ENCODE results near the gene CFAP46.

Gene CFAP46

DNA sequence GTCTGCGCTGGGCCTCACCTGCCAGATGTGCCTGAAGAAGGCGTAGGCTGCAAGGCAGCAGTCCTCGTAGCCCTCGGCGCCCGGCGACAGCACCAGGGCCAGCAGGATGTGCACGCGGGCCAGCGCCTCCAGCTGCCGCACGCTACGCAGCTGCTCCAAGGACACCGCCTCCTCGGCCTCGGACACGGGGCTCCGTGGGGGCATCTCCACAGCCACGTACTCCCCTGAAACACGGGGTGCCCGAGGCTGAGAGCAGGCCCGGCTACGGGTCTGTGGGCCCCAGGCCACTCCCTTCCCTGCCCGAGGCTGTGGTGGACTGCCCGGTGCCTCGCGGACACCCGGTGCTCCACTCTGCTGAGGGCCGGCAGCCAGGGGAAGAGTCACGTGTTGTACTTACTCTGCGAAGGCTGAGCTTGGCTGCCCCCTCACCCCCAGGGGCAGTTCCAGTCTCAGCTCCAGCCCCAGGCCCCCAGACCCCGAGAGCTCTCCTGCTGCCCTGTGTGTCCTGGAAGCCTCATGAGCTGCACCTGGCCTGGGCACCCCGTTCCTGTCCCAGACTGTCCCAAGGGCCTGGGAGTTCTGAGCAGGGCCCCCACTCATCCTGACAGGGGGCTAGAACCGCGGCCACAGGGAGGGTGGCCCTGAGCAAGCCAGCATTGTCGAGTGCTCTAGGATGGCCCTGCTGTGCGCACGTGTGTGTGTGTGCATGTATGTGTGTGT is 62.8 kb downstream of the CFAP46 start:
- Mint-ChIP-seq H3K27me3 (peaks cover 32% of the 10 kb centered on the region), H3K4me3 (no peak overlapping the region), H3K9me3 (no peaks in the 10 kb centered on the region), H3K36me3 (ENCODE audit: low read depth) (no peaks in the 10 kb centered on the region), H3K4me1 (ENCODE audit: low read depth) (peaks cover 3% of the 10 kb centered on the region), H3K27ac (no peak overlapping the region)
- DNase-seq, result no peak

DNA sequence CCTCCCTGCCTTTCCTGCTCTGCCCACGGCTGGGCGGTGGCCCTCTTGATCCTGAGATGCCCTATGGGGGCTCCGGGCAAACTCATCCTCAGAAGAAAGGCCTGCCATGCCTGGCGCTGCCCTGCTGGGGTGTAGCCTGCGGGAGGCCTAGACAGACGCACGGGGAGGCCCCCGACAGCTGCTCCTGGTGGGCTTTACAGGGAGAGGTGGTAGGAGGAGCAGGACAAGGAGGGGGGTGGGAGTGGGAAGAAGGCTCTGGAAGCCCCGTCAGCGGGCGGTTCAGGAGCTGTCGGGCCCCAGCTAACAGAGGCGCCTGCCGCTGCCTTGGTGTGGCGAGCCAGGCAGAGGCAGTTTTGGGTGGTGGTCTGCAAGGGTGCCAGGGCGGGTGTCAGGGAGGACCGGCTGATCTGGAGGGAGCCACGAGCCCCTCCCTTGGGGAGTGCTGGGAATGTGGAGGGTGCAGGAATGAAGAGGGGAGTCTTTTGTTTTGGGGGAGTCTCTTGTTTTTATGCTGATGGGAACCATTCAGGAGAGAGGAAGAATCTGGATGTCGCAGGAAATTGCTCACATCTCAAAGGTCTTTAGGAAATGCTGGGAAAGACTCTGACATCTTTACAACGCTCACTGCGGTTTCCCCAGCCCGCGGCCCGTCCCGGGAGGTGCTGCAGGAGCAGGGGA is 63.5 kb downstream of the CFAP46 start:
- Mint-ChIP-seq H3K27me3 (peaks cover 32% of the 10 kb centered on the region), H3K36me3 (ENCODE audit: low read depth) (no peaks in the 10 kb centered on the region), H3K9me3 (no peaks in the 10 kb centered on the region), H3K4me1 (ENCODE audit: low read depth) (peaks cover 3% of the 10 kb centered on the region), H3K4me3 (no peak overlapping the region), H3K27ac (no peak overlapping the region)
- DNase-seq, result no peak

DNA sequence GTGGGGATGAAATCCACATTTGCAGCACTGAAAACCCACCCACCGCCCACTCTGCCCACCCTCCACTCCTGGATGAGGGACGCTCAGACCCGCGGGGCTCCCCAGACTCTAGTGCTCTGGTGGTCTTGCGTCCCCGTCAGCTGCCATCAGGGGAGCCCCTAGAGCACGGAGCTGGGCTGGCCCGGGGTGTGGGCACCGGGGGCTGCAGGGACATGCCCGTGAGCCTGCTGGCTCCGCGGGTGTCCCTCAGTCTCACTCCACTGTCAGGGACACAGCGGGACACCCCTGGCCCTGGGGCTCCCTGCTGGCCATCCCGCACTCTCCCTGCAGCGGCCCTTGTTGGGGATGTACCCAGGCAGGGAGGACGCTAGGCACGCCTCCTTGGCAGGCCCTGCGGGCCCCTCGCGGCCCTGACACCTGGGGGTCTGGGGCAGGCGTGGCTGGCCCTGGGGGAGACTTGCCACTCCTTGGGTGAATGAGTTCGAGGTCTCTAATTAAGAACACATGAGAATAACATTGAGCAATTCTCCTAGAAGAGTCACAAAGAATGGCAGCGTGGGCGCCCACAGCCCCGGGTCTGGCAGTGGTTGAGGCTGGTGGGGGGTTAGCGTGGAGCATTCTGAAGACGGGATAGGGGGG is 64.2 kb downstream of the CFAP46 start:
- DNase-seq, result no peak
- Mint-ChIP-seq H3K4me1 (ENCODE audit: low read depth) (peaks cover 3% of the 10 kb centered on the region), H3K27ac (no peak overlapping the region), H3K36me3 (ENCODE audit: low read depth) (no peaks in the 10 kb centered on the region), H3K4me3 (no peak overlapping the region), H3K27me3 (peaks cover 34% of the 10 kb centered on the region), H3K9me3 (no peaks in the 10 kb centered on the region)

DNA sequence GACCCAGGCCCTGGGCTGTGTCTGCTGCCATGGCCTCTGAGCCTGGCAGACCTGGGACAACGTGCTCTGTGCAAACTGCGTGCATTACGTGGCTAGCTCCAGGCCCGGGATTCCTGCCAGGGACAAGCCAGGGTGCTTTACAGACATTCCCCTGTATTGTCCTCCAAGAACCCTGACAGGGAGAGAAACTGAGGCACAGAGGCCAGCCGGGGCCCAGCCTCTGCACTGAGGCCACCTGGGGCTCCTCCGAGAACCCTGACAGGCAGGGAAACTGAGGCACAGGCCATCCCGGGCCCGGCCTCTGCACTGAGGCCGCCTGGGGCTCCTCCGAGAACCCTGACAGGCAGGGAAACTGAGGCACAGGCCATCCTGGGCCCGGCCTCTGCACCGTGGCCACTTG is 64.9 kb downstream of the CFAP46 start:
- Mint-ChIP-seq H3K4me3 (no peak overlapping the region), H3K9me3 (no peaks in the 10 kb centered on the region), H3K36me3 (ENCODE audit: low read depth) (no peaks in the 10 kb centered on the region), H3K4me1 (ENCODE audit: low read depth) (peaks cover 3% of the 10 kb centered on the region), H3K27ac (no peak overlapping the region), H3K27me3 (peaks cover 40% of the 10 kb centered on the region)
- DNase-seq, result no peak

DNA sequence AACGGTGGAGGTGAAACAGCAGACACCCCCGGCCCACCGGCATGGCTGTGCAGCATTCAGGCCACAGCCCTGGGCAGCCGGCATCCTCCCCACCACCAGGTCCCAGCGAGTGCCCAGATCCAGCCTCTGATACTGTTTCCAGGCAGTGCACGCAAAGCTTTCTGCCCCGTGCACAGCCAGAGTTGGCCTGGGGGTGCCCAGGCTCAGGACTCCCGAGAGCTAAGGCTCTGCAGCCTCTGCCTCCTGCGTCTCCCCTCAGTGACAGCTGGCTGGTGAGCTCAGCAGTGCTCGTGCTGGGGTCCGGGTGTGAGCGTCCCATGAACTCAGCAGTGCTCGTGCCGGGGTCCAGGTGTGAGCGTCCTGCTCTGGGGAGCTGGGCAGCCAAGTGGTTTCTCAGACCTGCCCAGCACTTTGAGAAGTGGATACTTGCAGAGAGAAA is 65.4 kb downstream of the CFAP46 start:
- peak; percentile 11 for DNase-seq
- no peaks in the 10 kb centered on the region for H3K36me3 Mint-ChIP-seq (ENCODE audit: low read depth)
- H3K27ac Mint-ChIP-seq, result no peak overlapping the region
- H3K27me3 Mint-ChIP-seq, result peaks cover 41% of the 10 kb centered on the region
- no peaks in the 10 kb centered on the region for H3K9me3 Mint-ChIP-seq
- no peak overlapping the region for H3K4me3 Mint-ChIP-seq
- peaks cover 3% of the 10 kb centered on the region for H3K4me1 Mint-ChIP-seq (ENCODE audit: low read depth)

DNA sequence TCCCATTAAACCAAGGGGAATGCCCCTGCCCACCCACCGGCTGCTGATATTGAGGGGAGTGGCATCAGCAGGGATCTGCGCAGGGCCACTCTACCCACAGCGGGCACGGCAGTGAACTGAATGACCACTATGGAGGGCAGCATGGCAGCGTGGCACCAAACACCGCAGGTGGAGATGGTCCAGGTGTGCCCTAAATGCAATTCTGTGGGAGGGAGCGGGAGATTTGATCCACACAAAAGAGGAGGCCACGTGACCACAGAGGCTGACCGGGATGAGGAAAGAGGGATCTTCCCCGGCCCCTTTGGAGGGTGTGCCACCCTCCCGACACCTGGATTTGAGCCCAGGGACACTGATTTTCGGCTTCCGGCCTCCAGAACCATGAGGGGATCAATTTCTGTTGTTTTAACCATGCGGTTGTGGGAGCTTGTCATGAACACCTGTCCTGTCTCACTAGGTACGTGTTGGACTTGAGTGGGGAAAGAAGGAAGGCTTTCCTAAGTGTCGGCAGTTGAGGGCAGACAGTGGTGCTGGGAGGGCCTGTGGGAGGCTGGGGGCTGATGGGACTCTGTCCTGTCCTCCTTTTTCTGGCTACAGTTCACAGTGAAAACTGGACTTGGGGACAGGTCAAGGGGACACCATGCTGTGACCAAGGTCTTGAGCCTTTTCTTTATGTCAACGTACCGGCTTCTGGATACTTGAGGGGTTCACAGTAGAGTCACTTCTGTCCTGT is 66.1 kb downstream of the CFAP46 start:
- peak; percentile 16 for DNase-seq
- no peaks in the 10 kb centered on the region for H3K9me3 Mint-ChIP-seq
- no peak overlapping the region for H3K27ac Mint-ChIP-seq
- no peaks in the 10 kb centered on the region for H3K36me3 Mint-ChIP-seq (ENCODE audit: low read depth)
- peaks cover 41% of the 10 kb centered on the region for H3K27me3 Mint-ChIP-seq
- no peak overlapping the region for H3K4me3 Mint-ChIP-seq
- peaks cover 3% of the 10 kb centered on the region for H3K4me1 Mint-ChIP-seq (ENCODE audit: low read depth)

DNA sequence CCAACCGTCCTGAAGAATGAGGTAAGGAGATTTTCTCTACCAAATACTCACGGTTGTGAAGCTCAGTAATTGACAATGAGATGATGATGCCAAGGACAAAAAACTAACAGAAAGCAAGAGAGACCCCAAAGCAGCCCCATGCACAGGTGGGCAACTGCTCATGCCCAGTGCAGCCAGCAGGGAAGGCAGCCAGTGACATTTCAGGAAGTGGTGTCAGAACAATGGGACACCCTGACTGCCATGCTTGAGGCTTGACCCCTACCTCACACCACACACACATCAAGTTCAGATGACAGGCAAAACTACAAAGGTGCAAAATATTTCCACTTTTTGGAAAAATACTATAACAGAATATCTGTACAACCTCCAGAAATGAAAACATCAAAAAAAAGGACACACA is 66.9 kb downstream of the CFAP46 start:
- Mint-ChIP-seq H3K4me1 (ENCODE audit: low read depth) (peaks cover 3% of the 10 kb centered on the region), H3K27ac (no peak overlapping the region), H3K9me3 (no peaks in the 10 kb centered on the region), H3K27me3 (peaks cover 42% of the 10 kb centered on the region), H3K36me3 (ENCODE audit: low read depth) (no peaks in the 10 kb centered on the region), H3K4me3 (no peak overlapping the region)
- DNase-seq, result no peak

DNA sequence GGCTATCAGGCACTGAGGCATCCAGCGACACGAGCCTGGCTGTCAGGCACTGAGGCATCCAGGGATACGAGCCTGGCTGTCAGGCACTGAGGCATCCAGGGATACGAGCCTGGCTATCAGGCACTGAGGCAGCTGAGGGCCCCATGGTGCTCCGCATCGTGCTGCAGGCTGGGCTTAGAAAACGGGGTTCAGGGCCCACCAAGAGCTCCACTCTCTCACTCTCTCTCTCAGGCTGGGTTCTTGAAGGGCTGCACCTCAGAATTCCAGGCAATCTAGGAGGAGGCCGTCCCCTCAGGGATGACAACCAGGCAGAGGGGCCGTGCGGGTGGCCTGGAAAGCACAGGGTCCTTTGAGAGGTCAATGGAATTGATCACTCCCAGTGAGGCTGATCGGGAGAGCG is 69.0 kb downstream of the CFAP46 start:
- Mint-ChIP-seq H3K27me3 (peaks cover 39% of the 10 kb centered on the region), H3K36me3 (ENCODE audit: low read depth) (no peaks in the 10 kb centered on the region), H3K9me3 (no peaks in the 10 kb centered on the region), H3K4me3 (no peak overlapping the region), H3K27ac (no peak overlapping the region), H3K4me1 (ENCODE audit: low read depth) (no peaks in the 10 kb centered on the region)
- DNase-seq, result no peak

DNA sequence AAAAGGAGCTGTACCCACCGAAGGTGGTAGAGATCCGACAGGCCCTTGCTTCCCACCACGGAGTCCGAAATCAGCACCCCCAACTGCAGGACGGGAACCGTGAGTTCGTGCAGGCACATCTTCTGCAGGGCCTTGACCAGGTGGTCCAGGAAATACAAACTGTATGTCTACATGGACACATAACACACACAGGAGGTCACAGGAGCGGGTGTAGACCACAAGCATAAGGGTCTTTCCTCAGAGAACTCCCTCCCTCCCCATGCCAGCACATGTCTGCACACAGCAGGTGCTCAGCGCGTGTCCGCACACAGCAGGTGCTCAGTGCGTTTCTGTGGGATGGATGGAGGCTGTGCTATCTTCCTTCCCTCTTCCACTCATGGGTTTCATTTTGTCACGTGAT is 69.7 kb downstream of the CFAP46 start:
- Mint-ChIP-seq H3K27ac (no peak overlapping the region), H3K9me3 (no peaks in the 10 kb centered on the region), H3K4me3 (no peak overlapping the region), H3K27me3 (peaks cover 36% of the 10 kb centered on the region), H3K4me1 (ENCODE audit: low read depth) (no peaks in the 10 kb centered on the region), H3K36me3 (ENCODE audit: low read depth) (no peaks in the 10 kb centered on the region)
- DNase-seq, result peak; percentile 15

DNA sequence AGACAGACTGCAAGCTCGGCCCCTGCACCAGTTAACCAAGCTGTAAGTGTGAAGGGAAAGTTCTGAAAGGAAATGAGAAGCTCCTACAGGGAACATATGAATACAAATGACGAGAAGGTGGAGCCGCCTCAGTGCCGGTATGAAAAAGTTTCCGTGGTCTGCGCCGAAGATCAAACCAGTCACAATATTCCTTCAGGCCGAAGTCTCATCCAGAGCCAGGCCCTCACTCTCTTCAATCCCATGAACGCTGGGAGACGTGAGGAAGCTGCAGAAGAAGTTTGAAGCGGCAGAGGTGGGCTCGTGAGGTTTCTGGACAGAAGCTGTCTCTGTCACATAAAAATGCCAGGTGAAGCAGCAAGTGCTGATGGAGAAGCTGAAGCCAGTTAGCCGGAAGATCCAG is 71.9 kb downstream of the CFAP46 start:
- H3K27me3 Mint-ChIP-seq, result peaks cover 28% of the 10 kb centered on the region
- H3K4me3 Mint-ChIP-seq, result no peak overlapping the region
- H3K36me3 Mint-ChIP-seq (ENCODE audit: low read depth), result no peaks in the 10 kb centered on the region
- no peaks in the 10 kb centered on the region for H3K4me1 Mint-ChIP-seq (ENCODE audit: low read depth)
- no peaks in the 10 kb centered on the region for H3K9me3 Mint-ChIP-seq
- DNase-seq, result no peak
- no peak overlapping the region for H3K27ac Mint-ChIP-seq

DNA sequence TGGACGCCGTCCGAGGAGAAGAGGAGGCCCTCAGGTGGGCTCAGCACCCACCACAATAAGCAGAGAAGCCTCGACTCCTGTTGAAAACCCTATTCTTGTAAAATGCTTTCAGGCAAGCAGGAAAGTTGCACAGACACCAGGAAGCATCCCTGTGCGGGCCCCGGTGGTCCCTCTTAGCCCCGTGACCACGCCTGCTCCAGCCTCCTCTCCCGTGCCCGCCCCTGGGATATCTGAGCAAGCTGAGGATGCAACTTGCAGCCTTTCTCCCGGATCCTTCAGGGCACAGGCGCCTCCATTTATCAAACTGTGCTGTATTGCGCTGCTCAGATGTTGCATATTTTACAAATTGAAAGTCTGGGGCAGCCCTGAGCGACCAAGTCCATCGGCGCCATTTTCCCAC is 72.7 kb downstream of the CFAP46 start:
- H3K9me3 Mint-ChIP-seq, result no peaks in the 10 kb centered on the region
- no peak for DNase-seq
- no peaks in the 10 kb centered on the region for H3K36me3 Mint-ChIP-seq (ENCODE audit: low read depth)
- no peak overlapping the region for H3K27ac Mint-ChIP-seq
- H3K27me3 Mint-ChIP-seq, result peaks cover 29% of the 10 kb centered on the region
- H3K4me1 Mint-ChIP-seq (ENCODE audit: low read depth), result peaks cover 2% of the 10 kb centered on the region
- no peak overlapping the region for H3K4me3 Mint-ChIP-seq

DNA sequence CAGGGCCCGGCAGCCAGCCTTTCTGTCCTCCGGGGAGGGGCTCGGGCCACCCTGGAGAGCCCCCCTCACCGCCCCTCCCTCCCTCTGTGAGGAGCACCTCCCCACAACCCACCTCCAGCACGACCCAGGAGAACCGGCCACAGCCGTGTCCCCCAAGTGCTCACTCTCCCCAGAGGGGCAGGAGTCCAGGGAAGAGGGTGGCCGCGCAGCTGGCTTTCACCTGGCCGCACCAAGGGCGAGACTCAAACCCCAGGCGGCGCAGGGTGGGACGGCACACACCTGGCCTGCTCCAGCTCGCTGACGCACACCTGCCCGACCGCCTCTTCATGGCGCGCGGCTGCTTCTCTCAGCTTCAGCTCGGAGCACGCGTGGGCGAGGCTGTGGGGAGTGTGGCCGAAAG is 73.4 kb downstream of the CFAP46 start:
- Mint-ChIP-seq H3K36me3 (ENCODE audit: low read depth) (no peaks in the 10 kb centered on the region), H3K27me3 (peaks cover 32% of the 10 kb centered on the region), H3K27ac (no peak overlapping the region)

DNA sequence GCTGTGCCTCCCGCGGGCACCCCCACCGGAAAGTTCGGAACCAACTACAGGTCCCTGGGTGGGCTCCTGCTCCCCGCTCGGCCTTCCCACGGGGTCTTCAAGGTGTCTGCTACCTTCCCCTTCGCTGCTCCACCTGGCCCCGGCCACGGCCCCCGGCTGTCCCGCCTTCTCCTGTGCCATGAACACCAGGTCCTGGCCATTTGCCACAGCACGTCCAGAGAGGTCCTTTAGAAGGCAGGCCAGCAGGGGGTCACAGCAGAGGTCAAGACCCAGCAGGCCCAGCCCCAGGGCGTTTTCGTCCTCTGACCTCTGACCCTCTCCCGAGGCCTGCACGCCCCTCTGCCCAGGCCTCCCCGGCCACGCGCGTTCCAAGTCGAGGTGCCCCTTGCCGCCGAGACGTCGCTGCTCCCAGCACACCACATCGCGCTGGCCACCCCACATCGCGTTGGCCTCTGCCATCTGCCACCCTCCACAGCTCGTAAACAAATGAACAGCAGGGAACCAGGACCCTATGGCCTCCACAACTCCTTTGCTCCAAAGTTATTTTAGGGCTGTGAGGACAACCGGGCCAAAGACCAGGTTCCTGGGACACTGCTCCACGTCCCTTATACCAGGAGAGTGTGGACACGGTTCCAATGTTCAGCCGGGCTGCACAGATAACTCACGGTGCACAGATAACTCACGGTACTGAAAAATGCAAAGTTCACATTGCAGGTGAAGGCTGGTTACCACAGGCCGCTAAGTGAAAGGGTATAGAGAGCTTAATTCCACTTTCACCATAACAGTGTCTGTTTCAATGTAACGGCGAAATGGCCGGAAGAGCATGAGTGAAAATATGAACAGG is 74.3 kb downstream of the CFAP46 start:
- Mint-ChIP-seq H3K4me1 (ENCODE audit: low read depth) (peaks cover 6% of the 10 kb centered on the region), H3K9me3 (no peaks in the 10 kb centered on the region), H3K4me3 (no peak overlapping the region), H3K36me3 (ENCODE audit: low read depth) (no peaks in the 10 kb centered on the region), H3K27ac (no peak overlapping the region), H3K27me3 (peaks cover 35% of the 10 kb centered on the region)
- no peak for DNase-seq

More for the DNA sequence above, 73.4 kb downstream of the CFAP46 start:
- peaks cover 3% of the 10 kb centered on the region for H3K4me1 Mint-ChIP-seq (ENCODE audit: low read depth)
- H3K4me3 Mint-ChIP-seq, result no peak overlapping the region
- peak; percentile 11 for DNase-seq
- no peaks in the 10 kb centered on the region for H3K9me3 Mint-ChIP-seq

All from activated T-cell treated with anti-CD3 and anti-CD28 coated beads, Interleukin-2, amount 50 U/mL, for 24 hours (primary cell).